Kidney (tissue), 14 donors: ENCODE results near the gene ADGRV1. TPM values are rescaled to one million over a fixed set of nuclear protein-coding genes. Genes with fewer than 3 reads are reported as not detected.

ENCODE experiments used
- DNase-seq, 5 donors: peaks; one replicate each; pipeline ENCODE4 v3.0.0-alpha.2; 2013 to 2020
- FAIRE-seq: peaks from 2 replicates; lab custom pipeline; 2012; peaks lifted over from hg19 to GRCh38; lab: Jason Lieb, UNC
- H3K27ac ChIP-seq, 2 donors: one replicate each; pipeline ENCODE4 v1.7.0; 2013; ENCODE audit warnings: low read depth in 2 of 2, low read length in 2 of 2, inconsistent platforms in 1 of 2
- H3K27me3 ChIP-seq: one replicate; pipeline ENCODE4 v1.7.1; 2013; ENCODE audit warnings: low read length, inconsistent platforms; ENCODE audit not compliant: control insufficient read depth, insufficient read depth
- H3K36me3 ChIP-seq, 3 donors: one replicate each; pipeline versions ENCODE4 v1.7.0 to v1.7.1; 2013; ENCODE audit warnings: low read length in 3 of 3, control low read depth in 1 of 3, inconsistent platforms in 1 of 3; ENCODE audit not compliant: insufficient read depth in 3 of 3, control insufficient read depth in 2 of 3
- H3K4me1 ChIP-seq, 3 donors: one replicate each; pipeline versions ENCODE4 v1.7.0 to v1.7.1; 2013; ENCODE audit warnings: low read length in 3 of 3, inconsistent platforms in 1 of 3, low read depth in 1 of 3; ENCODE audit not compliant: control insufficient read depth in 2 of 3, insufficient read depth in 2 of 3
- H3K4me3 ChIP-seq, 3 donors: one replicate each; pipeline versions ENCODE4 v1.7.0 to v1.8.1; 2013; ENCODE audit warnings: low read length in 3 of 3, control low read depth in 1 of 3, inconsistent platforms in 1 of 3
- H3K9ac ChIP-seq, 3 donors: one replicate each; pipeline versions ENCODE4 v1.7.0 to v1.7.1; 2013; ENCODE audit warnings: low read length in 3 of 3, control low read depth in 1 of 3, inconsistent platforms in 1 of 3
- H3K9me3 ChIP-seq, 3 donors: one replicate each; pipeline versions ENCODE4 v1.7.0 to v1.7.1; 2013; ENCODE audit warnings: low read length in 3 of 3, control low read depth in 1 of 3, inconsistent platforms in 1 of 3; ENCODE audit not compliant: control insufficient read depth in 2 of 3, insufficient read depth in 1 of 3
- CTCF ChIP-seq: IDR thresholded peaks from 3 replicates; pipeline ENCODE4 v1.5.1; 2012; ENCODE audit warnings: mild to moderate bottlenecking, moderate library complexity, borderline replicate concordance; ENCODE audit not compliant: insufficient read depth; ENCODE audit errors: extremely low read depth
- intact Hi-C: fragments of 100-400 bp; cut with DNase I; formaldehyde crosslinking; loops from one replicate; pipeline ENCODE4 v1.11.1; 2022
- polyA plus RNA-seq: library from polyadenylated mRNA; stranded (reverse); fragments of 350-450 nt; fragmentation: Illumina TruSeq; extraction: RNeasy Lipid Tissue Mini Kit (QIAGEN cat#74804); gene quantifications from one replicate; pipeline ENCODE4 v1.2.3, GENCODE V29; 2014; ENCODE audit warnings: low read depth, low replicate concordance; ENCODE audit not compliant: insufficient read depth
- total RNA-seq: library from RNA; stranded (reverse); fragmentation: NEBNext Ultra II Directional; extraction: Animal tissue kit (Norgen Biotek cat#: 25700); gene quantifications from one replicate; pipeline ENCODE4 v1.2.1, GENCODE V29; 2021
- donor health status: control.
- donor health status: control.
- donor health status: control.
- donor health status: control.
- donor health status: control.
- donor health status: DM: yes; HTN: yes; CAD: no.
- donor health status: Normal renal cell carcinoma (clear cell type).

Gene ADGRV1
- total and polyA plus RNA-seq, 2 donors from 2014 or later = 7.0 to 7.3 TPM

DNA sequence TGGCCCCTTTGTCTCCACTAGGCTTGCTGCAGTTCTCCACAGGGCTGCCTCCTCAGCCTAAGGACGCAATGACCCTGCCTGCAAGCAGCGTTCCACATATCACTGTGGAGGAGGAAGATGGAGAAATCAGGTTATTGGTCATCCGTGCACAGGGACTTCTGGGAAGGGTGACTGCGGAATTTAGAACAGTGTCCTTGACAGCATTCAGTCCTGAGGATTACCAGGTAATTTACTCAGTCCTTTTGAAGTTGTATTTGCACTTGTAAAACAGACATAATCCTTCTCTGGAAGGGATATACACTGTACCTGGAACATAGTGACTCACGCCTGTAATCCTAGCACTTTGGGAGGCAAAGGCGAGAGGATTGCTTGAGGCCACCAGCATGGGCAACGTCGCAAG lies 116.6 kb downstream of the ADGRV1 start:
- H3K4me1 ChIP-seq = no peaks in the 10 kb centered on the region
- no peak overlapping the region for H3K9ac ChIP-seq

DNA sequence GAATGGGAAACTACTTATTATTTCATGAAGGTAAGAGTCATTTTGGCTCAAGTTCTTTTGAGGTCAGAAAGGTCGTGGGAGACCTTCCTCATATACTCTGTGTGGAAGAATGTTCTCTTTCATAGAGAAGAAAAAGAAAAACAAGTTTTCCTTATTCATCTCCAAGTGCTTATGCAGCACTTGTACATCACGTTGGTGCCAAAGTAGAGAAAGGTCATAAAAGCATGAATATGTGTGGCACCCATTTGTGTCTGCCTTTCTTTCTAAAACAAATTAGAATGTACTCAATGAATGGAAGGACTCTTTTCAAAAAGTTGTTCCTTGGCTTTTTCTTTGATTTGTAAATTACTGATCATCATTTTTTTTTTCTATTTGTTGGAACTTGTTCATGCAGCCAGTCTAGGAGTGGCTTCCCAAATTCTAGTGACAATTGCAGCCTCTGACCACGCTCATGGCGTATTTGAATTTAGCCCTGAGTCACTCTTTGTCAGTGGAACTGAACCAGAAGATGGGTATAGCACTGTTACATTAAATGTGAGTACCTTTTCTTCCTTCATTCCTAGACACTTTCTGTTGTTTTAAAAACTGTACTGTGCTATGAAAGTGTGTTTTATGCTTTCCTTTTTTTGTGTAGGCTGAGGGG lies 122.4 kb downstream of the ADGRV1 start:
- FAIRE-seq = no peak
- no peak overlapping the region for H3K4me3 ChIP-seq
- no peak for DNase-seq
- intact Hi-C loops = no loop called here
- no peak overlapping the region for H3K27ac ChIP-seq
- no peak overlapping the region for H3K9ac ChIP-seq
- no peaks in the 10 kb centered on the region for H3K27me3 ChIP-seq
- TF ChIP-seq CTCF = no peak
- H3K36me3 ChIP-seq = no peaks in the 10 kb centered on the region
- H3K9me3 ChIP-seq = no peaks in the 10 kb centered on the region
- H3K4me1 ChIP-seq = no peaks in the 10 kb centered on the region

More for the DNA sequence above, 116.6 kb downstream of the ADGRV1 start:
- Histone ChIP-seq H3K9me3 (no peaks in the 10 kb centered on the region), H3K27me3 (no peaks in the 10 kb centered on the region), H3K36me3 (no peaks in the 10 kb centered on the region), H3K4me3 (no peak overlapping the region), H3K27ac (no peak overlapping the region)
- FAIRE-seq = no peak
- DNase-seq = no peak
- TF ChIP-seq CTCF = no peak
- intact Hi-C loops = no loop called here

DNA sequence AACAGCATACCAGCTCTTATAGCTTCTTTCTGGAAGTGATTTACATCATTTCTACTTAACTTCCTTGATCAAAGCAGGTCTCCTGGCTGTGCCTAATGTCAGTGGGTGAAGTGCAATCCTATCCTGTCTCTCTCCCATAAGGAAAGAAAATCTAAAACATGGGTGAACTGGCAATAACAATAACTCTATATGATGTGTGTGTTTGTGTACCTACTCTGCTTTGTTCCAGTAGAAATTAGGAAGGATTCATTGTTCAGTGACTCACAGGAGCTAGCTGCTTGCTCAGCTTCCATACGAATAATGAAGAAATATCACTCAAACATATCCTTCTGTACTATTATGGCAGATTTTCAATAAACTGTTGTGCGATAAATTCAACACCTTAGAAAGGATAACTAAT lies 123.7 kb downstream of the ADGRV1 start:
- TF ChIP-seq CTCF = no peak
- Histone ChIP-seq H3K27me3 (no peaks in the 10 kb centered on the region), H3K36me3 (no peaks in the 10 kb centered on the region), H3K27ac (no peak overlapping the region), H3K4me3 (no peak overlapping the region), H3K9me3 (no peaks in the 10 kb centered on the region), H3K9ac (no peak overlapping the region), H3K4me1 (no peaks in the 10 kb centered on the region)
- FAIRE-seq (no peak), DNase-seq (no peak)
- intact Hi-C loops = no loop called here
